ENCODE data around the gene GFI1B.
"Not testable (repeated sequence)": the region's sequence is repeated elsewhere in the genome, so short reads cannot be mapped to it uniquely, and the experiment has no call there.

GFI1B gene

DNA sequence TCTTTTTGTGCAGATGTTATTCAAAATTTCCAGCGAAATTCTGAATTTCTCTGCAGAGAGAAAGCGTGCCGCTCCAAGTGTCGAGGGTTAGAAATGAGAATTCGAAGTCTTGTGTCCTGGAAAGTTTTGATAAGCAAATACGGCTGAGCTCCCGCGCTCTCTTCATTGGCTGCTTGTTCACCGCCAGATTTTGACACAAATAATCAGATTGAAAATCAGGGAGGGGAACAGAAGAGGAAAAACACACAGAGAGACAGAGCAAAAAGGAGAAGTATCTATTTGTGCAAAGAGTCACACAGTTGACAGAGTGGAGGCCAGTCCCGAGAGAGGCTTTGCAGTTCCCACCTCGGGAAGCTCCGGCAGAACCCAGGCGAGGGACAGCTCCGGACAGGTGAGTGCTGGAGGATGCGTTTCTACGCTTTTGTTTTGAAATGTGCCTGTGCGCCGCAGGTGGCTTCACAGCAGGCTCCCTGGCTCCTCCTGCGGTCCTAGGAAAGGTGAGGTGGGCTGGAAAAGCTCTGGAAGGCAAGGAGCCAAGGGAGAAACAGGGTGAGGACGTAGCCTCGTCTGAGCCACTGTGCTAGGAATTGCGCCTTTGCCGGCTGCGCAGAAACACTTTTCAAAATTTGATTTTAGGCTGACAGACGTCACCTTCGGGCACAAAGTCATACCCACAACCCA lies at the start of gene GFI1B:
TSS of gene GFI1B (plus strand) at position 244 of the 681 bp plus-strand sequence. CDS start 7,985 bp downstream, outside the sequence.
- DNase-seq (ENCODE audit: low spot score) = no peak

GRCh38 chr9:132931178-132931735 lies 47.2 kb upstream of the GFI1B start:
- DNase-seq (ENCODE audit: low spot score) = no peak

DNA sequence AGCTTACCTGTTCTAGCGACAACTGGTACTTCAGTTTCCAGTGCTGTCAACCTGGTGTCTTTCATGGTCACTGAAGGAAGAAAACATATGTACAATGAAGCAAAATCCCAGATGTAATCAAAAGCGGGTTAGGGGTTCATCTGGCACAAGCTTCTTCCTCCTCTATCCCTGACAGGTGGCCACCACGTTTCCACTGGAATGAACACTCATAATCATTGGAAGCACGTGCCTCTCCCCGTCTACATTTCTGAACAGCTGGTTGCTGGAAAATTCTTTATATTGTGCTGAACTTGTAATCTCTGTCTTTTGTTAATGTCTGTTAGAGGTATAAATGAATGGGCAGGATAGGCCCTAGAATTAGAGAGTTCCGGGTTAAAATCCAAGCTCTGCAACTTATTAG lies 43.5 kb upstream of the GFI1B start:
- DNase-seq (ENCODE audit: low spot score) = no peak

DNA sequence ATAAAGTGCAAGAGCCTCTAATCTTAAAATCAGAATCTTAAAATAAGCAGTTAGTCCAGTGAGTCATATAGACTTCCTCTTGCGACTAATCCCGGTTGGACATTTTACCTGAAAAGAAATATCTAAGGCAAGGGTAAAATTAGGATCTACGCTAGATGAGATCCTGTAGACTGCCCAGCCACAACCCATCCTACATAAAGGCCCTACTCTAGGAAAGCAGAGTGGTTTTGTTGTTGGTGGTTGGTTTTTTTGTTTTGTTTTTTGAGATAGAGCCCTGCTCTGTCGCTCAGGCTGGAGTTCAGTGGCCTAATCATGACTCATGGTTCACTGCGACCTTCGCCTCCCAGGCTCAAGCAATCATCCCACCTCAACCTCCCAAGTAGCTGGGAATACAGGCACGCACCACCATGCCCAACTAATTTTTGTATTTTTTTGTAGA lies 41.0 kb upstream of the GFI1B start:
- no peak for DNase-seq (ENCODE audit: low spot score)

DNA sequence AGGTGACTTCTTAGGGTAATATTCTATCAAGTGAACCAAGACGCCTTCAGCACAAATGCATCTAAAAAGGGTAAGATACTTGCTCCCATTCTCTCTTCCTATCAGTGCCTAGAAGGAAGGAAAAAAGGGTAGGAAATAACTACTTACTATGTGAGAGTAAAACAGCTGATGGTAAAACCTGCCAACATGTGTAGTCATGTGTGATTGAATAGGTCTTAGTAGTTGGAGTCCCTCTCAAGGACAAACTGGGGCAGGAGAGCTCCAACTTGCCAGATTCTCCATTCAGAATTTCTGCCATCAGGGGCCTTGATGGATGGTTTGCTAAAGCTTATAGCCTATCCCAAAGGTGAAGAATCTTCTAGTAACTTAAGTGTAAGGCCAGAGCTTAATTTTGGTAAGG lies 39.3 kb upstream of the GFI1B start:
- no peak for DNase-seq (ENCODE audit: low spot score)

- no peak for DNase-seq (ENCODE audit: low spot score)
Measured at GRCh38 chr9:132942541-132943182, 35.8 kb upstream of the GFI1B start.

GRCh38 chr9:132943651-132944293 lies 34.7 kb upstream of the GFI1B start:
- DNase-seq (ENCODE audit: low spot score) = no peak

- peak; percentile 98 for DNase-seq (ENCODE audit: low spot score)
Measured at GRCh38 chr9:132944294-132945185, 34.0 kb upstream of the GFI1B start, which contains the start of gene TSC1. Gene TSC1 (minus strand): TSS chr9:132944616. CDS start chr9:132928872, 15,744 bp downstream.

DNA sequence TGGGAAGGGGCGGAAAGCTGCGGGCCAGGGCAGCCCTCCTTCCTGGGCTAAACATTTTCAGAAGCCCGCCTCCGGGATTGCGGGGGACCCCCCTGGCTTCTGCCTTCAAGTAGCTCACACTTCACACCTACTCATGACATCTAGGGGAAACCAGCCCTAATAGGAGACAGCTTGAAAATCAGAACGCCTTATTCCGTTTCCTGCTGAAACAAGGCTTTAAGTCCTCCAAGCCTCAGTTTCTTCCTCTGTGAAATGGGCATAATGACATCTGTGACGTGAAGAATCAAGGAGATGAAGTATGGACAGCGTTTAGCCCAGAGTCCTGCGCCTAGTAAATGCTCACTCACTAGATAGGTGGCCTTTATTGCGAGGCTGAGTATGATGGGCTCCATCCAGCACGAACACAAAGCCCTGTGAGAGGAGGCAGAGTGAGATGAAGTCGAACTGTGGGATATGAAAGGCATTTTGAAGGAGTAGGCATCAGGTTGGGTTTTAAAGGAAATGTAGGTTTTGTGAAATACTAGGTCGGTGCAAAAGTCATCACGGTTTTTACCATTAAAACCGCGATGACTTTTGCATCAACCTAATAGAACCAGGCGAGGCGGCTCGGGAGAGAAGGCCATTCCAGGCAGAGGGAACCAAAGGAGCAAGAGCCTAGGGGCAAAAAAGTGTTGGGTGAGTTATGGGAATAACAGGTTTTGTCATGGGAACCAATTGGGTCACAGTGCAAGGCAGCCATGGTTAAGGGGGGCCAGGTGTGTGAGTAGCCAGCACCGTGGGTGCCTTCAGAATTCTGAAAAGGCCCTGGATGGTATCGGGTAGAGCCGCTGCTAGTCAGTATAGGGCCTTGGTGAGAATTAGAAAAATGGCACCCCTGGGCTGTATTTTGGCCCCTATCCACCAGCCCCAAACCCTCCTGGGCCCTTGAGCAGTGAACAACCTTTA lies 33.0 kb upstream of the GFI1B start:
- no peak for DNase-seq (ENCODE audit: low spot score)

DNA sequence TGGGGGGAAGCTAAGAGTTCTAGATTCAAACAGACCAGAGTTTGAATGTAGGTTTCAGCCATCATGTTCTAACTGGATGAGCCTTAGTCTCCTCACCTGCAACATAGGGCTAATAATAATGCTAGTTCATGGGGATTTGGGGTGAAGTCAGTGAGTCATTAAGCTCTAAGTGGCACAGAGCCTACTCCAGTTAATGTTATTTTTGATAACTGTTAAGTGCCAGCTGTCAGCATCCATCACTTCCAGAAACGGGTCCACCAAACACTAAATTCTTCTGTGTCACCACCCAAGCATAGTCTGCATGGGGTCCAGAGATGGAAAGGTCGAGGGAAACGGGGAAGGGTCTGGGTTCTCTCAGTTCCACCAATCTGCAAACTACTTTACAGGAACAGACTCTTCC lies 32.3 kb upstream of the GFI1B start:
- no peak for DNase-seq (ENCODE audit: low spot score)

- DNase-seq (ENCODE audit: low spot score) = no peak
Measured at GRCh38 chr9:132946631-132947295, 31.7 kb upstream of the GFI1B start.

- DNase-seq (ENCODE audit: low spot score) = no peak
Measured at GRCh38 chr9:132947756-132948155, 30.7 kb upstream of the GFI1B start.

DNA sequence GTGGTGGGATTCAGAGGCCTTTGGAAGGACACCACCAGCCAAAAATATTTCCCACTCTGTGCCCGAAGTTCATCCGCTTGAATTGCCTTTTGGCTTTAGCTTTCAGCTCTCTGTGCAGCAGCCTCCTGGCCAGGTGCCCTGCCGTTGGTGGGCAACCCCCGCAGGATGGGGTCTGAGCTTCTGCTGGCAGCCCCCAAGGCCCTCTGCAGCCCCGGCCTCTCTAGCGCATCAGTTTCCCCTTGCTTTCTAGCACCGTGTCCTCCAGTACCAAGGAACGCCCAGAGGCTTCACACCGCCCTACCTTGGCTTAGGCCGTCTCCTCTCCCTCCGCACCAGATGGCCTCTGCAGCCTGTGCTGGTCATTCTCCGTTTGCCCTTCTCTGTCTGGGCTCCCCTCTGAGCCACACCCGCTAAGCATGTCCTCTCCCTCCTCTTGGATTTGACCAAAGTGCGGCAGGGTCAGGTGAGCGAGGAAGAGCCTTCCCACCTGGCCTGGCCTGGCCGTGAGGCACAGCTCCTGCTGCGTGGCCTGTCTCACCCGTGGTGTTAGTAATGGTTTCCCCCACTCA lies 29.9 kb upstream of the GFI1B start:
- DNase-seq (ENCODE audit: low spot score) = no peak

DNA sequence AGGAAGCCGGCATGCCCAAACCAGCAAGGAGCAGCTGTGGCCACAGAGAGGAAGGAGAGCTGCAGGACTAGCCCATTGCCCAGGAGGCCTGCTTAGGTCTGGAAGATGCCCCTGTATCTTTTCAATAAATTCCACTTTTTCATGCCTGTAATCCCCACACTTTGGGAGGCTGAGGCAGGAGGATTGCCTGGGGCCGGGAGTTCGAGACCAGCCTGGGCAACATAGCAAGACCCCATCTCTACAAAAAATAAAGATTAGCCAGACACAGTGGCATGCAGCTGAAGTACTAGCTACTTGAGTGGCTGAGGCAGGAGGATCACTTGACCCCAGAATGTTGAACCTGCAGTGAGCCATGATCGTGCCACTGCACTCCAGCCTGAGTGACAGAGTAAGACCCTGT lies 28.8 kb upstream of the GFI1B start:
- DNase-seq (ENCODE audit: low spot score) = no peak

GRCh38 chr9:132955123-132955522 lies 23.4 kb upstream of the GFI1B start:
- DNase-seq (ENCODE audit: low spot score) = no peak

DNA sequence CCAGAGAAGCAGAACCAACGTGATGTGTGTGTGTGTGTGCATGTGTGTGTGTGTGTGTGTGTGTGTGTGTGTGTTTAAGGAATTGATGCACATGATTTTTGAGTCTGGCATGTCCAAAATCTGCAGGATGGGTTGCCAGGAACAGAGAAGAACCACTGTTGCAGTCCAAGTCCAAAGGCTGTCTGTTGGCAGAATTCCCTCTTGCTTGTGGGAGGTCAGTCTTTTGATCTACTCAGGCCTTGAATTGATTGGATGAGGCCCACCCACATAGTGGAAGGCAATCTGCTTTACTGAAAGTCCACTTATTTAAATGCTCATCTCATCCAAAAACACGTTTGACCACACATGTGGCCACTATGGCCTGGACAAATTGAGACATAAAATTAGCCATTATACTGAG lies 22.7 kb upstream of the GFI1B start:
- DNase-seq (ENCODE audit: low spot score) = no peak

- DNase-seq (ENCODE audit: low spot score) = no peak
Measured at GRCh38 chr9:132957805-132958204, 20.7 kb upstream of the GFI1B start.

GRCh38 chr9:132961002-132961401 lies 17.5 kb upstream of the GFI1B start:
- DNase-seq (ENCODE audit: low spot score) = no peak

DNA sequence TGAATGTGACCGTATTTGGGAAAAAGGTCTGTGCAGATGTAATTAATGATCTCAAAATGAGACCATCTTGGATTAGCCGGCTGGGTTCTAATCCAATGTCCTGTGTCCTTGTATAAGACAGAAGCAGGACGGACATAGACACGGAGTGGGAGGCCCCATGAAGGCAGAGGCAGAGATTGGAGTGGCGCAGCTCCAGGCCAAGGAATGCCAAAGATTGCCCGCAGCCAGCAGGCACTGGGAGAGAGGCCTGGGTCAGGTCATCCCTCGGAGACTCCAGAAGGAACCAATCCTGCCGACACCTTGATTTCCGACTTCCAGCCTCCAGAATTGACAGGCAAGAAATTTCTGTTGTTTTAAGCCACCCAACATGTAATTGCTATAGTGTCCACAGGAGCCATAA lies 13.0 kb upstream of the GFI1B start:
- DNase-seq (ENCODE audit: low spot score) = no peak

DNA sequence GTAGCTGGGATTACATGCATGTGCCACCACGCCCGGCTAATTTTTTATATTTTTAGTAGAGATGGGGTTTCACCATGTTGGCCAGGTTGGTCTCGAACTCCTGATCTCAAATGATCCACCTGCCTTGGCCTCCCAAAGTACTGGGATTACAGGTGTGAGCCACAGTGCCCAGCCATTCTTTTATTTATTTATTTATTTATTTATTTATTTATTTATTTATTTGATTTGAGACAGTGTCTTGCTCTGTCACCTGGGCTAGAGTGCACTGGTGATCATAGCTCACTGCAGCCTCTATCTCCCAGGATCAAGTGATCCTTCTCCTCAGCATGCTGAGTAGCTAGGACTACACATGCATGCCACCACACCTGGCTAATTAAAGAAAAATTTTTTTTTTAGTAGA lies 10.6 kb upstream of the GFI1B start:
- DNase-seq (ENCODE audit: low spot score) = not testable (repeated sequence)

Data from CD4-positive, alpha-beta T cell treated with Interleukin-15 for 4 hours (primary cell).